Right ventricle myocardium superior (tissue), 1 donor: ENCODE results near the gene CHTOP. TPM values are rescaled to one million over a fixed set of nuclear protein-coding genes. Genes with fewer than 3 reads are reported as not detected.
"Not testable (repeated sequence)": the region's sequence is repeated elsewhere in the genome, so short reads cannot be mapped to it uniquely, and the experiment has no call there.

Source experiments
- ATAC-seq: fragments of 200-7000 bp; cut with Tn5 transposase; one replicate; pipeline ENCODE4 v1.9.1; 2020; ENCODE audit warnings: mild to moderate bottlenecking; ENCODE audit not compliant: poor library complexity
- DNase-seq: peaks from one replicate; pipeline ENCODE4 v3.0.0-alpha.2; 2020
- intact Hi-C: fragments of 100-400 bp; cut with DNase I; formaldehyde crosslinking; loops from one replicate; pipeline ENCODE4 v1.11.2; 2022
- total RNA-seq: library from RNA; stranded (reverse); fragmentation: NEBNext Ultra II Directional; extraction: Animal tissue kit (Norgen Biotek cat#: 25700); gene quantifications from one replicate; pipeline ENCODE4 v1.2.1, GENCODE V29; 2021
- donor health status: DM: no; HTN: yes; CAD: no; lungs with severe emphysema.

CHTOP gene
- total RNA-seq, 1 donor from 2014 or later = 68.1 TPM

DNA sequence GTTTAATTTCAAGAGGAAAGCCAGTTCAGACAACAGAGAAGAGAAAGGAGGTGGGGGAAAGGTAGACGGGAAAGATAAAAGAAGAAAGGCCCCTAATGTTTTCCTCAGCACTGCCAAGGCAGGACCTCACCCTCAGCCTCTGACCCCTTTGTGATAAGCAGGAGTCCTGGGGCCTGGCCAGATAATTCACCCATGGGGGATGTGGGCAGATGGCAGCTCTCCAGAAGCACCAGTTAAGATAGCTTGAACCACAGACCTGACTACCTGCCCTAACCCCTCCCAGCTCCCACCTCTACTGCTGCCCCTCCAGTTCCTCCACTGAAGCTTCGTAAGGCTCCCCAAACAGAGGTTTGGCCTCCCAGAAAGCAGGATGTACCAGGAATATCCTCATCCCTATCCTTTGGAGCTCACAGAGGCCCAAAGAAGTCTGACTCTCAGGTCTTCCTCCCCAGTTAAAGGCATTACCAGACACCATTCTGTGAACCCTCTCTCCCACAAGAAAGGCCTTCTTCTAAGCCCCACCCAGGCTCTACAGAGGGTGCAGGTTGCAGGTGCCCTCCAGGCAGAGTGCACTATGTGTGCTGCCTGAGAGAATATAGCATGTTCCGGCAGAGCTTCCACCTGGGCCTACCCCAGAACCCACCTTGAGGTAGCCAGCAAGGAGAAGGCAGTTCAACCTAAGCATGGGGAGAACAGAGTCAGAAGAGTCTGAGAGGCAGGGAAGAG is 15.4 kb downstream of the CHTOP start:
- ATAC-seq (peak; percentile 1), DNase-seq (peak; percentile 22)
- intact Hi-C loops = no loop called here

GRCh38 chr1:153649863-153650235 is 16.0 kb downstream of the CHTOP start:
- DNase-seq = peak; percentile 83
- peak; percentile 84 for ATAC-seq
- intact Hi-C loops = no loop called here

DNA sequence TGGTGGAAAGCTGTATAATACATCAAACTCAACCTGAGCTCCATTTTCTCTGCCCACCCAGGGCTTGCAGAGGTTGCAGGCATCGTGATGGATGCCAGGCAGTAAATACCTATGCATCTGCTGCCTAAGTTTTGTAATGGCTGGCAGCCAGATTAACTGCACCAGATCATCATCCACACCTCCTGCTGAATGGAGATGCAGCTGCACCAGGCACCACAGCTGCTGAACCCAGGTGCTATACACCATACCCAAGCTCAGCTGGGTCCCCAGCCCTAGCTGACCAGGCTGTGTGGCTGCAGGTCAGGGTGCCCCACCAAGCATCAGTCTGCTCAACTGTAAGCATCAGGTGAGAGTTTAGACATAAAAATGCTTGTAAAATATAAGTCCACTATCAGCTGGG is 17.9 kb downstream of the CHTOP start:
- no peak for ATAC-seq
- DNase-seq = no peak
- intact Hi-C loops = no loop called here

DNA sequence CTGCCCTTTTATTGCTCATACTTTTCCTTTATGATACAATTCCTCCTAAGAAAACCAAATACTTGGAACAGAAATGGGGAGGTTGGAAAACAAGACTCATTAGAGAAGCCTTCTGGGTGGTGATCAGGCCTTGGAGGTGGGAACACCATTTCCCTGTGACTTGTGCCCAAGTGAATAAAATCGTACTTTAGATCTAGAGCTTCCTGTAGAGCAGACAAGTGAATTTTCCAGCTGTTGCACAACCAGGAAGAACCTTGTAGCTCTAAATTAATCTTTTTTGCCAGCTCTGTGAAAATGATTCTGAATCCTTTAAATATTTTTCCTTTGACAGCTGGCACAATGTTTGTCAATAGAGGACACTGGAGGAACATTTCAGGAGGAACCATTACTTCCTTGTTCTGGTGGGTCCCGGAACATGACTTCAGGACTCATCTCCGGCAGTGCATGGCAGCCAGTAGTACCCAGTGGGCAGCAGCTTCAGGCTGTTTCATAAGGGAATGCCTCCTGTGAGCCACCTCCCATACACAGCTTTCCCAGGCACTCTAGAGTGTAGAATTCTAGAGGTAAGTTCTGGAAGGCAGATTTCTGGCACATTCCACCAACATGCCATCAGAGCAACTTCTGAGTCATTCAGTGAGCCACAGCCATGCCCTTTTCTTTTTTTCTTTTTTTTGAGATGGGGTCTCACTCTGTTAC is 19.1 kb downstream of the CHTOP start:
- DNase-seq (no peak), ATAC-seq (no peak)
- intact Hi-C loops = no loop called here

- ATAC-seq = no peak
- DNase-seq = no peak
- intact Hi-C loops = no loop called here
These were observed 21.5 kb downstream of the CHTOP start for GRCh38 chr1:153655333-153655732.

DNA sequence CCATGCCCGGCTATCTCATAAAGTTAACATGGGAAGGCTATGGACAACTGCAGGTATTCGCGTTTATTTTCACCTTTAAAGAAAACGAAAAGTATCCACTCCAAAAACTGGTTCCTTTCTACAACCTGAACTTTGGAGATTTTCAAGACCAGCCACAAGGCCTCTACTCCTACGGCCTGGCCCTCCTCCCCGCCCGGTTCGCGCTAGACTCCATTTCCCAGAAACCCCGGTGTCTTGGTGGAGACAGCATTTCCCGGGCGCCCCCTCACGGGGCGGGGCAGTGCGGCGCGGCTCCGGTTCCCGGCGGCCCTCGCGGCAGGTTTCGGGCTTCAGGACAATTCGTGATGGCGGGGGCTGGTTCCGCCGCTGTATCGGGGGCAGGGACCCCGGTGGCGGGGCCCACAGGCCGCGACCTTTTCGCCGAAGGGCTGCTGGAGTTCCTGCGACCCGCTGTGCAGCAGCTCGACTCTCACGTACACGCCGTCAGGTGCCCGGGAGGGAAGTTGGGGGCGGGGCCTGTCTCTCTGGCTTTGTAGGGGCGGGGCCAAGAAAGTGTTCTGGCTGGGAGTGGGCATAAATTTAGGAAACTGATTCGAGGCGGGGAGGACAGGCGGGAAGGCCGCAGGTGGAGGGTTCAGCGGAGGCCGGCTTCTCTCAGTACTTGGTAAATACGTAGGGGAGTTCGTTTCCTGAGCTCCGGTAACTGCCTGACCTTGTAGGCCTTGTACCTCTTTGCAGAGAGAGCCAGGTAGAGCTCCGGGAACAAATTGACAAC is 24.7 kb downstream of the CHTOP start, which contains the start of gene SNAPIN:
TSS of gene SNAPIN (plus strand) at position 304 of the 775 bp plus-strand sequence. CDS start at position 345, 41 bp downstream.
- peak; percentile 98 for ATAC-seq
- DNase-seq = peak; percentile 95
- intact Hi-C loops = no loop called here

- intact Hi-C loops = no loop called here
- ATAC-seq (no peak), DNase-seq (no peak)
These were observed 25.3 kb downstream of the CHTOP start for GRCh38 chr1:153659175-153659534.

DNA sequence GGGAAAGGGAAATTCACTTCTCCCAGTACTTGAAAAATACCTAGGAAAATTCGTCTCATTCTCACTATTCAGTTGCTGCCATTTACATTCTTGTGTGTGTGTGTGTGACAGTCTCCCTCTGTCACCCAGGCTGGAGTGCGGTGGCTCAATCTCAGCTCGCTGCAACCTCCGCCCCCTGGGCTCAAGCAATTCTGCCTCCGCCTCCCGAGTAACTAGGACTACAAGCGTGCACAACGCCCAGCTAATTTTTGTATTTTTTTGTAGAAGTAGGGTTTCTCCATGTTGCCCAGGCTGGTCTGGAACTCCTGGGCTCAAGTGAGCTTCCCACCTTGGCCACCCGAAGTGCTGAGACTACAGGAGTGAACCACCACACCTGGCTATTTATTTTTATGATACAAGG is 25.8 kb downstream of the CHTOP start:
- intact Hi-C loops = loop anchor here (10.0 kb wide), 1 partner anchor 85 kb away; no protein-coding TSS in a partner anchor
- ATAC-seq (no peak), DNase-seq (no peak)

- DNase-seq (no peak), ATAC-seq (no peak)
- intact Hi-C loops = loop anchor here (10.0 kb wide), 1 partner anchor 86 kb away; no protein-coding TSS in a partner anchor
These were observed 27.3 kb downstream of the CHTOP start for GRCh38 chr1:153661111-153661708.

DNA sequence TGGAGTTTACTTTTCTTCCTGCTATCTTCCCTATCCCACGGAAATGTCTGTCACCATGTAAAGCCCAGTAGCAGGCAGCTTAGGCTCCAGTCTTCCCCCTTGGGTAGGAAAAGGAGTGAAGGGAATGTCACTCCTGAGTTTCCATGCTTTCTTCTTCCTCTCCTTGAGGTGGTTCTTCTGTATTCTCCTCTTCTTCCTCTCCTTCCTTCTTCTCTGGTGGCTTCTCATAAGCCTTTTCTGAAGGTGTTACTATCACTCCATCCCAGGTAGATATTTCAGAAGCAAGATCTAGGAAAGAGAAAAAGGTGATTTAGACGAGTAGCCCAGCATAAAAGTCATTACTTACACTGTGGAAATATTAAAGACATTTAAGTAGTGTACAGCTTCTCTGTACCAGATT is 28.4 kb downstream of the CHTOP start:
- ATAC-seq = no peak
- DNase-seq = no peak
- intact Hi-C loops = loop anchor here (10.0 kb wide), 1 partner anchor 87 kb away; no protein-coding TSS in a partner anchor

GRCh38 chr1:153663211-153663610 is 29.3 kb downstream of the CHTOP start:
- no peak for DNase-seq
- intact Hi-C loops = loop anchor here (10.0 kb wide), 1 partner anchor 88 kb away; no protein-coding TSS in a partner anchor
- ATAC-seq = no peak

GRCh38 chr1:153667439-153667838 is 33.6 kb downstream of the CHTOP start:
- no peak for DNase-seq
- intact Hi-C loops = loop anchor here (10.0 kb wide), 1 partner anchor 93 kb away; no protein-coding TSS in a partner anchor
- ATAC-seq = no peak

DNA sequence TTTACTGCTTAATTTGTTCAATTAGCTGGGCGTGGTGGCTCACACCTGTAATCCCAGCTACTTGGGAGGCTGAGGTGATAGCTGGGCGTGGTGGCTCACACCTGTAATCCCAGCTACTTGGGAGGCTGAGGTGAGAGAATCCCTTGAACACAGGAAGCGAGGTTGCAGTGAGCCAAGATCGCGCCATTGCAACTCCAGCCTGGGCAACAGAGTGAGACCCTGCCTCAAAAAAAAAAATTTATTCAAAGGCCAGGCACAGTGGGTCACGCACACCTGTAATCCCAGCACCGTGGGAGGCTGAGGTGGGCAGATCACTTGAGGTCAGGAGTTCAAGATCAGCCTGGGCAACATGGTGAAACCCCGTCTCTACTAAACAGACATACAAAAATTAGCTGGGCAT is 34.8 kb downstream of the CHTOP start:
- DNase-seq = peak; percentile 26
- intact Hi-C loops = loop anchor here (10.0 kb wide), 1 partner anchor 94 kb away; no protein-coding TSS in a partner anchor
- ATAC-seq = not testable (repeated sequence)

- ATAC-seq = no peak
- intact Hi-C loops = loop anchor here (10.0 kb wide), 1 partner anchor 95 kb away; no protein-coding TSS in a partner anchor
- peak; percentile 6 for DNase-seq
These were observed 35.7 kb downstream of the CHTOP start for GRCh38 chr1:153669606-153670005.

- DNase-seq = no peak
- intact Hi-C loops = no loop called here
- ATAC-seq = peak; percentile 19
These were observed 36.5 kb downstream of the CHTOP start for GRCh38 chr1:153670257-153670858.

DNA sequence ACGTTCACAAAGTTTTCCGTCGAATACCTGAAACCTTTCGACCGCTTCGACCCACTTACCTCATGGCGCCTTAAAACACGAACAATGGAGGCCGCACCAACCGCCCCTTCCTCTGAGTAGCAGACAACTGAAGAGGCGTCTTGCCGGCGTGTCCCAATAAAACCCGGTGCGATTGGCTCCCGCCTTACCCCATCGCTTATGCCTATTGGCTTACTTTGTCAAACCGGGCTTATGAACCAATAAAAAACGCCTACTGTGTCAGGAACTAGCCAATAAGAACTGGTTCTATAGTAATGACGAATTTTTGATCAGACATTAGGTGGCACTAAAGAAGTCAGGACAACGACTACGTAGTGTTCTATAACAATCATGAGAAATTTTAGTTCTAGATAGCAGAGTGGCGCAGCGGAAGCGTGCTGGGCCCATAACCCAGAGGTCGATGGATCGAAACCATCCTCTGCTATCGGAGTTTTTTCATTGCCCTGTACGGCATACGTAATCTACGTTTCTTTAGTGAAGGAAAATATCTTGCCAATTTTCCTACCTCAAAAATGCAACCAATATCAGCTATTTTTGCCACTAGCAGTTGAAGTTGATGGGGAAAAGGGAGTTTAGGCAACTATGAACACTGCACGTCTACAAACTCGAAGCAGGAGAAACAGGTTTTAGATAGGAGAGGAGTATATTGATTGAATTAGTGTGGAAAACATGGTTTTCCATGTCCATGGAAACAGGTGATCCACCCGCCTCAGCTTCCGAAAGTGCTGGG is 37.2 kb downstream of the CHTOP start, which contains the start of gene ILF2:
TSS of gene ILF2 (minus strand) at position 135 of the 769 bp plus-strand sequence. CDS start at position 64, 71 bp downstream.
- intact Hi-C loops = no loop called here
- ATAC-seq = peak; percentile 96
- DNase-seq = peak; percentile 98

DNA sequence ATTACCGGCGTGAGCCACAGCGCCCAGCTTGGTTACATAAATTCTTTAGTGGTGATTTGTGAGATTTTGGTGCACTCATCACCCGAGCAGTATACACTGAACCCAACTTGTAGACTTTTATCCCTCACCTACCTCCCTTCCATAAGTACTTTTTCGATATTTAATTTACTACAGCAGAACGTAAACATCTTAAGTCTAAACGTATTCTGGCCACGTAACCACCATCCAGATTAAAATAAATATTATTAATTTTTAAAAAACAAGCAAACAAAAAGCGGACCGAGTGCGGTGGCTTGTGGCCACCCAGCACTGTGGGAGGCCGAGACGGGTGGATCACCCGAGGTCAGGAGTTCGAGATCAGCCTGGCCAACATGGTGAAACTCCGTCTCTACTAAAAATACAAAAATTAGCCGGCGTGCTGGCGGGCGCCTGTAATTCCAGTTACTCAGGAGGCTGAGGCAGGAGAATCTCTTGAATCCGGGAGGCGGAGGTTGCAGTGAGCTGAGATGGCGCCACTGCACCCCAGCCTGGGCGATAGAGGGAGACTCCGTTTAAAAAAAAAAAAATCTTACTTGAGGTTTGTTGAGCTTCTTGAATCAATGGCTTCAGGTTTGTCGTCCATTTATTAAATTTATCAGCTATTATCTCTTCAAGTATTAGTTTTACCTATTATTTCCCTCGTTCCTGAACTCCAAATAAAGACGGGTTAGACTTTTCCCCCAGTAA is 37.9 kb downstream of the CHTOP start:
- intact Hi-C loops = not testable (repeated sequence)
- DNase-seq = peak; percentile 57
- peak; percentile 32 for ATAC-seq
